Activated naive CD4-positive, alpha-beta T cell treated with anti-CD3 and anti-CD28 coated beads, Interleukin-2, amount 10 ng/mL, durations not matched to agents 7 days and 5 days (primary cell): ENCODE results near the gene EPB41L3.
A peak's percentile ranks its signal among the peaks of the same experiment; 100 is the strongest.

Source experiments
- CTCF ChIA-PET: fragments of 350-600 bp; sonication (Branson Sonifier 250); formaldehyde crosslinking; loops from one replicate; lab custom pipeline; 2021; ENCODE audit warnings: antibody characterized with exemption; lab: Charles Lee
- DNase-seq: peaks from one replicate; pipeline ENCODE4 v3.0.0-alpha.2; 2020
- H3K27ac Mint-ChIP-seq: one replicate; pipeline ENCODE4 v1.8.0; 2021; ENCODE audit warnings: mild to moderate bottlenecking, moderate library complexity, mixed read lengths
- H3K27me3 Mint-ChIP-seq: one replicate; pipeline ENCODE4 v1.8.0; 2021; ENCODE audit warnings: mild to moderate bottlenecking, mixed read lengths
- H3K36me3 Mint-ChIP-seq: one replicate; pipeline ENCODE4 v1.8.0; 2021; ENCODE audit warnings: mixed read lengths
- H3K4me1 Mint-ChIP-seq: one replicate; pipeline ENCODE4 v1.8.0; 2021; ENCODE audit warnings: mixed read lengths
- H3K4me3 Mint-ChIP-seq: one replicate; pipeline ENCODE4 v1.8.0; 2021; ENCODE audit warnings: mild to moderate bottlenecking, moderate library complexity, mixed read lengths
- H3K9me3 Mint-ChIP-seq: one replicate; pipeline ENCODE4 v1.8.0; 2021; ENCODE audit warnings: mixed read lengths

Gene EPB41L3

GRCh38 chr18:5434425-5434824 lies 109.4 kb downstream of the EPB41L3 start:
- no peak for DNase-seq
- Mint-ChIP-seq H3K27me3 (no peaks in the 10 kb centered on the region), H3K9me3 (no peaks in the 10 kb centered on the region), H3K4me1 (no peaks in the 10 kb centered on the region), H3K36me3 (no peaks in the 10 kb centered on the region), H3K4me3 (no peak overlapping the region), H3K27ac (no peak overlapping the region)
- CTCF ChIA-PET: no interaction called here

GRCh38 chr18:5431836-5432575 lies 111.8 kb downstream of the EPB41L3 start:
- DNase-seq: no peak
- CTCF ChIA-PET: no interaction called here
- Mint-ChIP-seq H3K27ac (no peak overlapping the region), H3K4me1 (no peaks in the 10 kb centered on the region), H3K9me3 (no peaks in the 10 kb centered on the region), H3K4me3 (no peak overlapping the region), H3K27me3 (no peaks in the 10 kb centered on the region), H3K36me3 (no peaks in the 10 kb centered on the region)

GRCh38 chr18:5430131-5430530 lies 113.7 kb downstream of the EPB41L3 start:
- no peaks in the 10 kb centered on the region for H3K36me3 Mint-ChIP-seq
- no peaks in the 10 kb centered on the region for H3K4me1 Mint-ChIP-seq
- no peaks in the 10 kb centered on the region for H3K9me3 Mint-ChIP-seq
- H3K27me3 Mint-ChIP-seq: no peaks in the 10 kb centered on the region
- DNase-seq: no peak
- H3K27ac Mint-ChIP-seq: no peak overlapping the region
- CTCF ChIA-PET: interaction anchor here (0.9 kb wide), 1 partner anchor 117 kb away, joined by 3 read pairs; no protein-coding TSS in a partner anchor
- H3K4me3 Mint-ChIP-seq: no peak overlapping the region

GRCh38 chr18:5429681-5430080 lies 114.1 kb downstream of the EPB41L3 start:
- Mint-ChIP-seq H3K36me3 (no peaks in the 10 kb centered on the region), H3K4me1 (no peaks in the 10 kb centered on the region), H3K4me3 (no peak overlapping the region), H3K9me3 (no peaks in the 10 kb centered on the region), H3K27me3 (no peaks in the 10 kb centered on the region), H3K27ac (no peak overlapping the region)
- CTCF ChIA-PET: interaction anchor here (0.9 kb wide), 1 partner anchor 117 kb away, joined by 3 read pairs; no protein-coding TSS in a partner anchor
- no peak for DNase-seq

- peak overlapping the region; percentile 34 for H3K27ac Mint-ChIP-seq
- no peak for DNase-seq
- H3K27me3 Mint-ChIP-seq: no peaks in the 10 kb centered on the region
- CTCF ChIA-PET: interaction anchor here (0.9 kb wide), 1 partner anchor 13 kb away, joined by 4 read pairs; no protein-coding TSS in a partner anchor
- no peak overlapping the region for H3K4me3 Mint-ChIP-seq
- no peaks in the 10 kb centered on the region for H3K9me3 Mint-ChIP-seq
- H3K36me3 Mint-ChIP-seq: no peaks in the 10 kb centered on the region
- H3K4me1 Mint-ChIP-seq: no peaks in the 10 kb centered on the region
Observed at GRCh38 chr18:5425721-5426120, 118.1 kb downstream of the EPB41L3 start.

- H3K36me3 Mint-ChIP-seq: no peaks in the 10 kb centered on the region
- peak; percentile 32 for DNase-seq
- no peaks in the 10 kb centered on the region for H3K9me3 Mint-ChIP-seq
- no peaks in the 10 kb centered on the region for H3K27me3 Mint-ChIP-seq
- no peak overlapping the region for H3K27ac Mint-ChIP-seq
- H3K4me1 Mint-ChIP-seq: no peaks in the 10 kb centered on the region
- CTCF ChIA-PET: interaction anchor here (0.9 kb wide), 1 partner anchor 12 kb away, joined by 4 read pairs; no protein-coding TSS in a partner anchor
- H3K4me3 Mint-ChIP-seq: no peak overlapping the region
Observed at GRCh38 chr18:5424903-5425664, 118.7 kb downstream of the EPB41L3 start.

- CTCF ChIA-PET: no interaction called here
- Mint-ChIP-seq H3K4me3 (no peak overlapping the region), H3K36me3 (no peaks in the 10 kb centered on the region), H3K4me1 (no peaks in the 10 kb centered on the region), H3K27me3 (peaks cover 3% of the 10 kb centered on the region), H3K9me3 (no peaks in the 10 kb centered on the region), H3K27ac (no peak overlapping the region)
- DNase-seq: no peak
Observed at GRCh38 chr18:5422626-5423025, 121.2 kb downstream of the EPB41L3 start.

GRCh38 chr18:5421981-5422380 lies 121.8 kb downstream of the EPB41L3 start:
- DNase-seq: no peak
- no peak overlapping the region for H3K4me3 Mint-ChIP-seq

GRCh38 chr18:5420906-5421305 lies 122.9 kb downstream of the EPB41L3 start:
- Mint-ChIP-seq H3K4me1 (no peaks in the 10 kb centered on the region), H3K27me3 (peaks cover 3% of the 10 kb centered on the region), H3K9me3 (no peaks in the 10 kb centered on the region), H3K4me3 (no peak overlapping the region), H3K27ac (no peak overlapping the region), H3K36me3 (no peaks in the 10 kb centered on the region)
- no peak for DNase-seq
- CTCF ChIA-PET: interaction anchor here (1.2 kb wide), 1 partner anchor 348 kb away, joined by 3 read pairs; no protein-coding TSS in a partner anchor

More at GRCh38 chr18:5421981-5422380, 121.8 kb downstream of the EPB41L3 start:
- Mint-ChIP-seq H3K27me3 (peaks cover 3% of the 10 kb centered on the region), H3K4me1 (no peaks in the 10 kb centered on the region), H3K36me3 (no peaks in the 10 kb centered on the region), H3K9me3 (no peaks in the 10 kb centered on the region), H3K27ac (no peak overlapping the region)
- CTCF ChIA-PET: interaction anchor here (1.2 kb wide), 1 partner anchor 349 kb away, joined by 3 read pairs; no protein-coding TSS in a partner anchor

- Mint-ChIP-seq H3K4me1 (no peaks in the 10 kb centered on the region), H3K36me3 (no peaks in the 10 kb centered on the region), H3K4me3 (no peak overlapping the region), H3K27ac (no peak overlapping the region), H3K27me3 (peaks cover 3% of the 10 kb centered on the region), H3K9me3 (no peaks in the 10 kb centered on the region)
- CTCF ChIA-PET: interaction anchor here (0.8 kb wide), 1 partner anchor 42 kb away, joined by 3 read pairs; no protein-coding TSS in a partner anchor
- DNase-seq: no peak
Observed at GRCh38 chr18:5419601-5420000, 124.2 kb downstream of the EPB41L3 start.

GRCh38 chr18:5419030-5419429 lies 124.8 kb downstream of the EPB41L3 start:
- H3K27ac Mint-ChIP-seq: no peak overlapping the region
- H3K4me3 Mint-ChIP-seq: no peak overlapping the region
- no peaks in the 10 kb centered on the region for H3K9me3 Mint-ChIP-seq
- CTCF ChIA-PET: interaction anchor here (0.8 kb wide), 1 partner anchor 42 kb away, joined by 3 read pairs; no protein-coding TSS in a partner anchor
- DNase-seq: no peak
- H3K36me3 Mint-ChIP-seq: no peaks in the 10 kb centered on the region
- H3K4me1 Mint-ChIP-seq: no peaks in the 10 kb centered on the region
- H3K27me3 Mint-ChIP-seq: peaks cover 3% of the 10 kb centered on the region

- H3K36me3 Mint-ChIP-seq: no peaks in the 10 kb centered on the region
- no peaks in the 10 kb centered on the region for H3K9me3 Mint-ChIP-seq
- no peak overlapping the region for H3K27ac Mint-ChIP-seq
- no peak overlapping the region for H3K4me3 Mint-ChIP-seq
- CTCF ChIA-PET: no interaction called here
- H3K27me3 Mint-ChIP-seq: peaks cover 3% of the 10 kb centered on the region
- DNase-seq: no peak
- no peaks in the 10 kb centered on the region for H3K4me1 Mint-ChIP-seq
Observed at GRCh38 chr18:5417342-5417741, 126.5 kb downstream of the EPB41L3 start.

- DNase-seq: no peak
- Mint-ChIP-seq H3K4me3 (no peak overlapping the region), H3K4me1 (no peaks in the 10 kb centered on the region), H3K9me3 (no peaks in the 10 kb centered on the region), H3K27me3 (peaks cover 3% of the 10 kb centered on the region), H3K36me3 (no peaks in the 10 kb centered on the region), H3K27ac (no peak overlapping the region)
- CTCF ChIA-PET: no interaction called here
Observed at GRCh38 chr18:5416112-5416511, 127.7 kb downstream of the EPB41L3 start.

GRCh38 chr18:5415665-5416064 lies 128.1 kb downstream of the EPB41L3 start:
- CTCF ChIA-PET: no interaction called here
- Mint-ChIP-seq H3K4me1 (no peaks in the 10 kb centered on the region), H3K27me3 (peaks cover 3% of the 10 kb centered on the region), H3K4me3 (no peak overlapping the region), H3K36me3 (no peaks in the 10 kb centered on the region), H3K27ac (no peak overlapping the region), H3K9me3 (no peaks in the 10 kb centered on the region)
- DNase-seq: no peak
